Measurements from ENCODE around the gene SLC30A1. TPM values are rescaled to one million over a fixed set of nuclear protein-coding genes. Genes with fewer than 3 reads are reported as not detected.

SLC30A1 gene
- polyA plus RNA-seq, 1 of the 3 experiments (the other 2 are of a cell fraction), result 6.9 TPM

GRCh38 chr1:211607754-211608473 is 29.0 kb upstream of the SLC30A1 start:
- peaks cover 10 to 20% of the 10 kb centered on the region in 2 experiments for H3K4me1 ChIP-seq (ENCODE audit: control insufficient read depth in 1 of 2, insufficient read depth in 2 of 2, low read depth in 1 of 2, low read length in 1 of 2)
- no peak overlapping the region for H3K4me2 ChIP-seq
- no peak overlapping the region for H3K27ac ChIP-seq (ENCODE audit: low read depth in 2 of 2, low read length in 1 of 2)
- no peak overlapping the region for H2AFZ ChIP-seq (ENCODE audit: low read depth)
- no peak overlapping the region for H3K9ac ChIP-seq
- no peaks in the 10 kb centered on the region for H4K20me1 ChIP-seq (ENCODE audit: insufficient read depth)
- no peaks in the 10 kb centered on the region for H3K36me3 ChIP-seq (replicated peaks in 1 of 2; ENCODE audit: control insufficient read depth in 1 of 2, insufficient read depth in 2 of 2, low read length in 1 of 2)
- 96% methylated on average over 6 of the region's 6 CpGs for WGBS (ENCODE audit: low lambda C conversion rate)
- no peaks in the 10 kb centered on the region for H3K27me3 ChIP-seq (ENCODE audit: insufficient read depth)
- H3K79me2 ChIP-seq (ENCODE audit: insufficient read depth), result no peaks in the 10 kb centered on the region
- no peak for TF ChIP-seq REST (IDR thresholded peaks at IDR 0.05; ENCODE audit: low read depth, low read length)
- no peak for TF ChIP-seq FOXJ3 (CRISPR knock-in tag; IDR thresholded peaks at IDR 0.05)
- no peak for TF ChIP-seq RAD21 (IDR thresholded peaks at IDR 0.05; ENCODE audit: low read length)
- no peak for TF ChIP-seq GATA2 (CRISPR knock-in tag; IDR thresholded peaks at IDR 0.05)
- TF ChIP-seq MXI1 (IDR thresholded peaks at IDR 0.05; ENCODE audit: low read depth, low read length), result no peak
- no peak for TF ChIP-seq IRF3 (IDR thresholded peaks at IDR 0.05; ENCODE audit: low read depth, low read length)
- peaks cover 8% of the 10 kb centered on the region for H3F3A ChIP-seq (replicated peaks; ENCODE audit: insufficient read depth)
- POLR2A ChIA-PET, result no interaction called here
- H3K4me3 ChIP-seq (ENCODE audit: low read depth in 2 of 2, low read length in 1 of 2), result no peak overlapping the region
- no peak for DNase-seq
- no peaks in the 10 kb centered on the region for H3K9me3 ChIP-seq
- CTCF ChIA-PET, result interaction anchor here (1.0 to 1.3 kb wide), 3 partner anchors 15 to 47 kb away, joined by 3 to 4 read pairs (median 3); no protein-coding TSS in a partner anchor
- H3K9me2 ChIP-seq, result no peaks in the 10 kb centered on the region

GRCh38 chr1:211606914-211607753 is 28.2 kb upstream of the SLC30A1 start:
- no peak overlapping the region for H2AFZ ChIP-seq (ENCODE audit: low read depth)
- CTCF ChIA-PET, result interaction anchor here (1.0 to 2.2 kb wide), 4 partner anchors 16 to 48 kb away, joined by 3 to 9 read pairs (median 4); no protein-coding TSS in a partner anchor

More at GRCh38 chr1:211606914-211607753, 28.2 kb upstream of the SLC30A1 start:
- no peaks in the 10 kb centered on the region for H3K79me2 ChIP-seq (ENCODE audit: insufficient read depth)
- no peak overlapping the region for H3K27ac ChIP-seq (ENCODE audit: low read depth in 2 of 2, low read length in 1 of 2)
- 84% methylated on average over 12 of the region's 12 CpGs for WGBS (ENCODE audit: low lambda C conversion rate)
- no peak overlapping the region for H3K4me3 ChIP-seq (ENCODE audit: low read depth in 2 of 2, low read length in 1 of 2)
- no peaks in the 10 kb centered on the region for H3K27me3 ChIP-seq (ENCODE audit: insufficient read depth)
- no peaks in the 10 kb centered on the region for H3F3A ChIP-seq (replicated peaks; ENCODE audit: insufficient read depth)
- H3K9me2 ChIP-seq, result no peaks in the 10 kb centered on the region
- no peaks in the 10 kb centered on the region for H3K36me3 ChIP-seq (replicated peaks in 1 of 2; ENCODE audit: control insufficient read depth in 1 of 2, insufficient read depth in 2 of 2, low read length in 1 of 2)
- no peak overlapping the region for H3K4me2 ChIP-seq
- H3K4me1 ChIP-seq (ENCODE audit: control insufficient read depth in 1 of 2, insufficient read depth in 2 of 2, low read depth in 1 of 2, low read length in 1 of 2), result peaks cover 16 to 22% of the 10 kb centered on the region in 2 experiments
- H4K20me1 ChIP-seq (ENCODE audit: insufficient read depth), result no peaks in the 10 kb centered on the region
- no peaks in the 10 kb centered on the region for H3K9me3 ChIP-seq
- POLR2A ChIA-PET, result no interaction called here
- no peak for TF ChIP-seq JUND (IDR thresholded peaks at IDR 0.05)
- TF ChIP-seq FOSL2 (IDR thresholded peaks at IDR 0.05; ENCODE audit: borderline replicate concordance, low read depth), result no peak
- TF ChIP-seq IRF3 (IDR thresholded peaks at IDR 0.05; ENCODE audit: low read depth, low read length), result no peak
- TF ChIP-seq MEF2A (IDR thresholded peaks at IDR 0.05; ENCODE audit: borderline replicate concordance, low read depth), result no peak
- no peak for TF ChIP-seq EP300 (IDR thresholded peaks at IDR 0.05; ENCODE audit: borderline replicate concordance in 1 of 2, low read depth in 1 of 2, low read length in 1 of 2)
- H3K9ac ChIP-seq, result no peak overlapping the region
- DNase-seq, result no peak

Measured in SK-N-SH (cell line).